Lung (tissue), 16 donors: ENCODE measurements around the gene GLI3. TPM values are rescaled to one million over a fixed set of nuclear protein-coding genes. Genes with fewer than 3 reads are reported as not detected.
A peak's percentile ranks its signal among the peaks of the same experiment; 100 is the strongest.

Experiments used
- ATAC-seq: fragments of 200-7000 bp; cut with Tn5 transposase; one replicate; pipeline ENCODE4 v1.9.1; 2020; ENCODE audit warnings: moderate number of reproducible peaks; ENCODE audit not compliant: insufficient read depth, low FRiP score
- DNase-seq, 3 donors: peaks; one replicate each; pipeline ENCODE4 v3.0.0-alpha.2; 2013 to 2017
- H3K27ac ChIP-seq, 2 donors: one replicate each; pipeline ENCODE4 v1.5.1; 2013; ENCODE audit warnings: mild to moderate bottlenecking in 2 of 2, moderate library complexity in 2 of 2, control low read depth in 1 of 2, inconsistent platforms in 1 of 2, low read depth in 1 of 2, low read length in 1 of 2
- H3K27me3 ChIP-seq, 3 donors: one replicate each; pipeline ENCODE4 v1.5.1; 2013; ENCODE audit warnings: low read length in 2 of 3; ENCODE audit not compliant: control insufficient read depth in 3 of 3, insufficient read depth in 3 of 3
- H3K36me3 ChIP-seq, 4 donors: one replicate each; pipeline ENCODE4 v1.5.1; 2013; ENCODE audit warnings: low read length in 4 of 4, mild to moderate bottlenecking in 1 of 4, moderate library complexity in 1 of 4; ENCODE audit not compliant: control insufficient read depth in 4 of 4, insufficient read depth in 4 of 4
- H3K4me1 ChIP-seq, 5 donors: one replicate each; pipeline ENCODE4 v1.5.1; 2013; ENCODE audit warnings: low read length in 5 of 5, mild to moderate bottlenecking in 2 of 5, moderate library complexity in 1 of 5; ENCODE audit not compliant: control insufficient read depth in 5 of 5, insufficient read depth in 5 of 5
- H3K4me3 ChIP-seq: one replicate; pipeline ENCODE4 v1.5.1; 2013; ENCODE audit warnings: mild to moderate bottlenecking, control low read depth, moderate library complexity
- H3K9ac ChIP-seq, 2 donors: one replicate each; pipeline ENCODE4 v1.5.1; 2013; ENCODE audit warnings: low read length in 2 of 2, control low read depth in 1 of 2; ENCODE audit not compliant: insufficient read depth in 1 of 2
- H3K9me3 ChIP-seq, 4 donors: one replicate each; pipeline ENCODE4 v1.5.1; 2013; ENCODE audit warnings: low read length in 3 of 4, mild to moderate bottlenecking in 1 of 4, moderate library complexity in 1 of 4; ENCODE audit not compliant: control insufficient read depth in 4 of 4, insufficient read depth in 3 of 4
- CTCF ChIP-seq: IDR thresholded peaks from 2 replicates; pipeline ENCODE4 v1.5.1; 2012; ENCODE audit warnings: mild to moderate bottlenecking; ENCODE audit errors: control extremely low read depth, extremely low read depth
- WGBS, 2 donors: extraction: QIAGEN DNeasy Blood & Tissue Kit; methylation state at CpG; one replicate each; pipeline ENCODE4 v1.1.7; 2013; 5-methylcytosine and 5-hydroxymethylcytosine counted together
- long read RNA-seq, 5 donors: transcript quantifications; one replicate each; lab custom pipeline, GENCODE V29; 2026
- polyA plus RNA-seq, 2 donors: library from polyadenylated mRNA; stranded (reverse); fragments of 200-250 nt; gene quantifications; one replicate each; pipeline ENCODE4 v1.2.1, GENCODE V29; 2013
- total RNA-seq, 2 donors: library from RNA; depleted of rRNA in 1 of 2; stranded (reverse); fragments of >200 nt in 1 of 2; gene quantifications; one replicate each; pipeline ENCODE4 v1.2.1, GENCODE V29; 2014 to 2021
- donor health status: control.
- donor health status: control.
- donor health status: Bipolar disorder and iron deficiency.
- donor health status: healthy.
- donor health status: DM: yes; HTN: yes; CAD: no.

Gene GLI3
- 10 to 100 TPM; 18.4 to 23.4 TPM for total RNA-seq
- 1 to 10 TPM; 2.0 to 2.2 TPM for polyA plus RNA-seq
- long read RNA-seq, donor 1: 0 reads
- long read RNA-seq, donor 2, full-length matches to known transcripts: 3 of 3 reads
- long read RNA-seq, donor 2, partial matches to known transcripts: 0 of 3 reads
- long read RNA-seq, donor 2, other reads (novel, unspliced or antisense): 0 of 3 reads
- long read RNA-seq, donor 3: 0 reads
- long read RNA-seq, donor 4, partial matches to known transcripts: 0 of 1 reads
- long read RNA-seq, donor 4, other reads (novel, unspliced or antisense): 0 of 1 reads
- long read RNA-seq, donor 5, full-length matches to known transcripts: 7 of 17 reads
- long read RNA-seq, donor 5, partial matches to known transcripts: 10 of 17 reads
- long read RNA-seq, donor 5, other reads (novel, unspliced or antisense): 0 of 17 reads

- Histone ChIP-seq H3K9me3 (no peaks in the 10 kb centered on the region), H3K27ac (peak within 1 kb of the TSS; percentile 82 to 87), H3K36me3 (no peaks in the 10 kb centered on the region), H3K9ac (peak within 1 kb of the TSS; percentile 21 to 76), H3K4me1 (peaks cover 0 to 53% (median 22%) of the 10 kb centered on the region in 5 donors), H3K27me3 (peaks cover 0 to 2% (median 0%) of the 10 kb centered on the region in 3 donors), H3K4me3 (peak within 1 kb of the TSS; percentile 73)
- DNase-seq (peak; percentile 97 to 99 (median 98)), ATAC-seq (peak; percentile 75)
- 0% methylated on average over 48 to 92 of the region's 92 CpGs for WGBS, 2 donors
- no peak for TF ChIP-seq CTCF
Observed at GRCh38 chr7:42236976-42237810, at the start of gene GLI3. GLI3 (minus strand) TSS chr7:42237209; CDS start chr7:42223253, 13,956 bp downstream.

GRCh38 chr7:42285383-42285824 lies 48.4 kb upstream of the GLI3 start:
- ATAC-seq: no peak
- Histone ChIP-seq H3K9ac (no peak overlapping the region), H3K4me3 (no peak overlapping the region), H3K27me3 (no peaks in the 10 kb centered on the region), H3K4me1 (no peaks in the 10 kb centered on the region), H3K27ac (no peak overlapping the region), H3K36me3 (no peaks in the 10 kb centered on the region), H3K9me3 (no peaks in the 10 kb centered on the region)
- no peak for DNase-seq
- TF ChIP-seq CTCF: no peak

- Histone ChIP-seq H3K9ac (no peak overlapping the region), H3K9me3 (no peaks in the 10 kb centered on the region), H3K4me3 (no peak overlapping the region), H3K27me3 (no peaks in the 10 kb centered on the region), H3K27ac (no peak overlapping the region), H3K4me1 (peaks cover 0 to 4% (median 0%) of the 10 kb centered on the region in 5 donors), H3K36me3 (no peaks in the 10 kb centered on the region)
- ATAC-seq (no peak), DNase-seq (no peak)
- 51 to 55% methylated on average over 2 of the region's 2 CpGs for WGBS, 2 donors
- no peak for TF ChIP-seq CTCF
Observed at GRCh38 chr7:42283553-42283952, 46.5 kb upstream of the GLI3 start.
